Small intestine (tissue), 7 donors: ENCODE measurements around the gene SULT1A1. TPM values are rescaled to one million over a fixed set of nuclear protein-coding genes. Genes with fewer than 3 reads are reported as not detected.
"Not testable (repeated sequence)": the region's sequence is repeated elsewhere in the genome, so short reads cannot be mapped to it uniquely, and the experiment has no call there.

Experiments
- DNase-seq, 2 donors: peaks; one replicate each; pipeline versions ENCODE4 v3.0.0 to v3.0.0-alpha.2; 2013
- FAIRE-seq: peaks from 2 replicates; lab custom pipeline; 2012; peaks lifted over from hg19 to GRCh38; lab: Jason Lieb, UNC
- H3K27ac ChIP-seq, 3 donors: one replicate each; pipeline ENCODE4 v1.5.1; 2013; ENCODE audit warnings: low read length in 2 of 3, mild to moderate bottlenecking in 2 of 3, control low read depth in 1 of 3, inconsistent platforms in 1 of 3, low read depth in 1 of 3, moderate library complexity in 1 of 3
- H3K27me3 ChIP-seq, 3 donors: one replicate each; pipeline ENCODE4 v1.6.1; 2013; ENCODE audit warnings: low read length in 3 of 3, inconsistent platforms in 1 of 3; ENCODE audit not compliant: control insufficient read depth in 3 of 3, insufficient read depth in 3 of 3
- H3K36me3 ChIP-seq, 3 donors: one replicate each; pipeline ENCODE4 v1.6.1; 2013; ENCODE audit warnings: low read length in 3 of 3, inconsistent platforms in 1 of 3, low read depth in 1 of 3, mild to moderate bottlenecking in 1 of 3, moderate library complexity in 1 of 3; ENCODE audit not compliant: control insufficient read depth in 3 of 3, insufficient read depth in 2 of 3
- H3K4me1 ChIP-seq, 3 donors: one replicate each; pipeline ENCODE4 v1.6.1; 2013; ENCODE audit warnings: low read length in 2 of 3, inconsistent platforms in 1 of 3, low read depth in 1 of 3, mild to moderate bottlenecking in 1 of 3, moderate library complexity in 1 of 3; ENCODE audit not compliant: control insufficient read depth in 3 of 3, insufficient read depth in 2 of 3
- H3K4me3 ChIP-seq, 3 donors: one replicate each; pipeline ENCODE4 v1.5.1; 2013; ENCODE audit warnings: low read length in 3 of 3, control low read depth in 1 of 3, inconsistent platforms in 1 of 3, low read depth in 1 of 3, mild to moderate bottlenecking in 1 of 3, moderate library complexity in 1 of 3
- H3K9me3 ChIP-seq, 2 donors: one replicate each; pipeline ENCODE4 v1.6.1; 2013; ENCODE audit warnings: low read depth in 1 of 2, low read length in 1 of 2; ENCODE audit not compliant: control insufficient read depth in 2 of 2, insufficient read depth in 1 of 2
- WGBS, 3 donors: extraction: QIAGEN DNeasy Blood & Tissue Kit; methylation state at CpG; one replicate each; pipeline ENCODE4 v1.1.7; 2013; 5-methylcytosine and 5-hydroxymethylcytosine counted together
- polyA plus RNA-seq, 4 donors: library from polyadenylated mRNA; stranded (reverse) in 3 of 4; unstranded in 1 of 4; fragments of 200-250 nt in 3 of 4; fragments of 120-200 nt in 1 of 4; gene quantifications; one replicate each; pipeline versions ENCODE4 v1.2.1 to v1.2.3, GENCODE V29; 2013
- donor health status: healthy with polysubstance abuse.
- donor health status: control.
- donor health status: control.
- donor health status: Bipolar disorder and iron deficiency.
- donor health status: healthy.

SULT1A1 gene
- polyA plus RNA-seq, 4 donors: 69.7 to 710 (median 271) TPM

GRCh38 chr16:28566233-28566925 lies 43.5 kb downstream of the SULT1A1 start:
- not testable (repeated sequence) for H3K4me1 ChIP-seq, DNase-seq, H3K27me3 ChIP-seq, H3K27ac ChIP-seq, H3K4me3 ChIP-seq, FAIRE-seq
- H3K9me3 ChIP-seq: peaks cover 0 to 11% of the 10 kb centered on the region in 2 donors
- peaks cover 0 to 15% (median 0%) of the 10 kb centered on the region in 3 donors for H3K36me3 ChIP-seq
- 97 to 98% (median 97%) methylated on average over 4 of the region's 4 CpGs for WGBS, 3 donors

- Histone ChIP-seq H3K36me3 (peaks cover 0 to 28% (median 0%) of the 10 kb centered on the region in 3 donors), H3K27ac (no peak overlapping the region), H3K4me1 (no peaks in the 10 kb centered on the region), H3K4me3 (no peak overlapping the region), H3K9me3 (peaks cover 0 to 16% of the 10 kb centered on the region in 2 donors), H3K27me3 (no peaks in the 10 kb centered on the region)
- no peak for FAIRE-seq
- 89 to 93% (median 91%) methylated on average over 6 of the region's 6 CpGs for WGBS, 3 donors
- no peak for DNase-seq
Observed at GRCh38 chr16:28563218-28563617, 46.6 kb downstream of the SULT1A1 start.

GRCh38 chr16:28562199-28562598 lies 47.6 kb downstream of the SULT1A1 start:
- FAIRE-seq (no peak), DNase-seq (no peak)
- Histone ChIP-seq H3K4me1 (no peaks in the 10 kb centered on the region), H3K27ac (no peak overlapping the region), H3K9me3 (peaks cover 0 to 13% of the 10 kb centered on the region in 2 donors), H3K27me3 (no peaks in the 10 kb centered on the region), H3K36me3 (peaks cover 0 to 32% (median 0%) of the 10 kb centered on the region in 3 donors), H3K4me3 (no peak overlapping the region)
- 92 to 99% (median 94%) methylated on average over 4 of the region's 4 CpGs for WGBS, 3 donors

GRCh38 chr16:28561557-28562187 lies 48.2 kb downstream of the SULT1A1 start:
- Histone ChIP-seq H3K9me3 (peaks cover 0 to 10% of the 10 kb centered on the region in 2 donors), H3K27ac (no peak overlapping the region), H3K36me3 (peaks cover 0 to 32% (median 0%) of the 10 kb centered on the region in 3 donors), H3K4me1 (no peaks in the 10 kb centered on the region), H3K4me3 (no peak overlapping the region), H3K27me3 (no peaks in the 10 kb centered on the region)
- no peak for FAIRE-seq
- no peak for DNase-seq
- 65 to 75% (median 73%) methylated on average over 7 of the region's 7 CpGs for WGBS, 3 donors

- H3K27ac ChIP-seq: no peak overlapping the region
- peaks cover 0 to 6% (median 5%) of the 10 kb centered on the region in 3 donors for H3K4me1 ChIP-seq
- H3K36me3 ChIP-seq: peaks cover 0 to 23% (median 0%) of the 10 kb centered on the region in 3 donors
- H3K27me3 ChIP-seq: no peaks in the 10 kb centered on the region
- FAIRE-seq (no peak), DNase-seq (no peak)
- H3K4me3 ChIP-seq: no peak overlapping the region
- peaks cover 0 to 5% of the 10 kb centered on the region in 2 donors for H3K9me3 ChIP-seq
- WGBS, 3 donors: 80 to 97% (median 92%) methylated on average over 3 of the region's 3 CpGs
Observed at GRCh38 chr16:28558456-28558855, 51.4 kb downstream of the SULT1A1 start.

- Histone ChIP-seq H3K36me3 (peaks cover 0 to 21% (median 0%) of the 10 kb centered on the region in 3 donors), H3K27ac (no peak overlapping the region), H3K27me3 (no peaks in the 10 kb centered on the region), H3K4me1 (peaks cover 0 to 6% (median 5%) of the 10 kb centered on the region in 3 donors), H3K4me3 (no peak overlapping the region), H3K9me3 (peaks cover 0 to 5% of the 10 kb centered on the region in 2 donors)
- DNase-seq (no peak), FAIRE-seq (no peak)
- 53 to 83% (median 70%) methylated on average over 2 of the region's 2 CpGs for WGBS, 3 donors
Observed at GRCh38 chr16:28556914-28557320, 52.9 kb downstream of the SULT1A1 start.

GRCh38 chr16:28555561-28555960 lies 54.3 kb downstream of the SULT1A1 start:
- H3K27ac ChIP-seq: no peak overlapping the region
- peaks cover 0 to 5% of the 10 kb centered on the region in 2 donors for H3K9me3 ChIP-seq
- no peaks in the 10 kb centered on the region for H3K27me3 ChIP-seq
- peaks cover 0 to 6% (median 5%) of the 10 kb centered on the region in 3 donors for H3K4me1 ChIP-seq
- H3K4me3 ChIP-seq: no peak overlapping the region
- WGBS, 3 donors: 75 to 83% (median 80%) methylated on average over 2 of the region's 2 CpGs
- H3K36me3 ChIP-seq: peaks cover 0 to 21% (median 0%) of the 10 kb centered on the region in 3 donors
- FAIRE-seq: no peak
- DNase-seq: no peak
